GM13977 (cell line): Measurements from ENCODE around the gene PNMT.

Experiments used
- DNase-seq: peaks from one replicate; pipeline ENCODE4 v3.0.0; 2012; ENCODE audit warnings: low spot score
- in situ Hi-C: fragments of 300-500 bp; cut with MboI; formaldehyde crosslinking; loops from one replicate; pipeline ENCODE4 v1.12.0; 2022; ENCODE audit warnings: low sequenced_read_pairs, low pct_unique_long_range_greater_than_20kb, mixed read lengths, inconsistent platforms; ENCODE audit not compliant: unreplicated experiment
- TF ChIP-seq, protein P1 (sequence below): IDR thresholded peaks from 2 replicates; pipeline ENCODE4 v1.5.1; 2012; ENCODE audit warnings: mild to moderate bottlenecking, control low read depth; ENCODE audit not compliant: insufficient read depth; ENCODE audit errors: extremely low read depth, missing control alignments

PNMT gene

DNA sequence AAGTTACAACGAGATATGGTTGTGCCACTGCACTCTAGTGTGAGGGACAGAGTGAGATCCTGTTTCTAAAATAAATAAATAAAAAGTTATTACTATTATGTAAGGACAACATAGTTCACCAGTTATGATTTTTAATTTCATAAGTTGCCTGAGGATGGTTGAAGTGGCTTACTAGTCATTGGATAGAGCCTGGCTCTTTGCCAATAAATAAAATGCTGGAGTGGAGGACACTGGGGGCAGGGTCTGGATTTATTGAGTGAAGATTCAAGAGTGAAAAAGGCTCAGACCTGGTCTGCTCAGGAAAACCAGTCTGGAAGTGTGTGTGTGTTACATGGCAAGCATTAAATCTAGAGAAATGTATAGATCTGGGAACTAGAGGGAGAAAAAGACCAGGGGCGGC is 29.2 kb upstream of the PNMT start:
- in situ Hi-C loops = loop anchor here (10.0 kb wide), 1 partner anchor 336 kb away; no protein-coding TSS in a partner anchor
- no peak for DNase-seq
- TF ChIP-seq, protein P1, sequence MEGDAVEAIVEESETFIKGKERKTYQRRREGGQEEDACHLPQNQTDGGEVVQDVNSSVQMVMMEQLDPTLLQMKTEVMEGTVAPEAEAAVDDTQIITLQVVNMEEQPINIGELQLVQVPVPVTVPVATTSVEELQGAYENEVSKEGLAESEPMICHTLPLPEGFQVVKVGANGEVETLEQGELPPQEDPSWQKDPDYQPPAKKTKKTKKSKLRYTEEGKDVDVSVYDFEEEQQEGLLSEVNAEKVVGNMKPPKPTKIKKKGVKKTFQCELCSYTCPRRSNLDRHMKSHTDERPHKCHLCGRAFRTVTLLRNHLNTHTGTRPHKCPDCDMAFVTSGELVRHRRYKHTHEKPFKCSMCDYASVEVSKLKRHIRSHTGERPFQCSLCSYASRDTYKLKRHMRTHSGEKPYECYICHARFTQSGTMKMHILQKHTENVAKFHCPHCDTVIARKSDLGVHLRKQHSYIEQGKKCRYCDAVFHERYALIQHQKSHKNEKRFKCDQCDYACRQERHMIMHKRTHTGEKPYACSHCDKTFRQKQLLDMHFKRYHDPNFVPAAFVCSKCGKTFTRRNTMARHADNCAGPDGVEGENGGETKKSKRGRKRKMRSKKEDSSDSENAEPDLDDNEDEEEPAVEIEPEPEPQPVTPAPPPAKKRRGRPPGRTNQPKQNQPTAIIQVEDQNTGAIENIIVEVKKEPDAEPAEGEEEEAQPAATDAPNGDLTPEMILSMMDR = no peak

GRCh38 chr17:39639566-39640458 is 28.4 kb upstream of the PNMT start:
- TF ChIP-seq, protein P1 = no peak
- in situ Hi-C loops = loop anchor here (10.0 kb wide), 1 partner anchor 335 kb away; no protein-coding TSS in a partner anchor

GRCh38 chr17:39640591-39641031 is 27.6 kb upstream of the PNMT start:
- TF ChIP-seq, protein P1 = no peak
- DNase-seq = no peak
- in situ Hi-C loops = no loop called here

More at GRCh38 chr17:39639566-39640458, 28.4 kb upstream of the PNMT start:
- no peak for DNase-seq

GRCh38 chr17:39641097-39641496 is 27.2 kb upstream of the PNMT start:
- in situ Hi-C loops = no loop called here
- DNase-seq = no peak
- TF ChIP-seq, protein P1 = no peak

DNA sequence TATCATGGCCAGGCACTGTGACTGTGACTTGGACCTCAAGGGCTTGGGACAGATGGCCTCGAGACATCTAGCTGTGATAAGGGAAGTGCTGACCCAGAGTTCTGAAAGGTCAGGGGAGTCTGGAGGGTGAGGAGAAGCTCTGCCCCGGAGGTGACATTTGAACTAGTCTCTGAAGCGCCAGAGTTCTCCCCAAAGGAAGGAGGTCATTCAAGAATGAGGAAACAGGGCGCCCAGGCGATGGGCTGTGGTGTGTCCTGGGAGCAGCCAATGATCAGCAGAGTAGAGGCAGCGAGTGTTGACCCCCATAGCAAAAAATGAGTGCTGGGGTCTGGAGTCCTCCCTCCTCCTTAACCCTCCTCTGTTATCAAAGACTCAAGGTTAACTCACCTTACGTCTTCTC is 26.4 kb upstream of the PNMT start:
- no peak for DNase-seq

GRCh38 chr17:39642291-39643074 is 25.8 kb upstream of the PNMT start:
- TF ChIP-seq, protein P1 = no peak
- DNase-seq = no peak
- in situ Hi-C loops = no loop called here

More for the DNA sequence above, 26.4 kb upstream of the PNMT start:
- in situ Hi-C loops = no loop called here
- TF ChIP-seq, protein P1 = no peak
